Measurements from ENCODE around the gene MCAM. TPM values are rescaled to one million over a fixed set of nuclear protein-coding genes. Genes with fewer than 3 reads are reported as not detected.

Gene MCAM
- total and polyA plus RNA-seq, 2 experiments from 2014 or later, result 8.6 to 40.4 TPM

- no peak for DNase-seq
- TF ChIP-seq EZH2 (IDR thresholded peaks at IDR 0.05; ENCODE audit: insufficient read depth, poor library complexity, severe bottlenecking), result no peak
- TF ChIP-seq EZH2phosphoT487 (IDR thresholded peaks at IDR 0.05; ENCODE audit: insufficient read depth, low read depth), result no peak
- Histone ChIP-seq H3K27me3 (replicated peaks; ENCODE audit: insufficient read depth) (peaks cover 8% of the 10 kb centered on the region; the same call in 1 of the 2 replicates), H3K36me3 (ENCODE audit: low read depth) (no peaks in the 10 kb centered on the region), H3K4me1 (ENCODE audit: insufficient read depth) (no peaks in the 10 kb centered on the region), H4K20me1 (ENCODE audit: insufficient read depth) (no peaks in the 10 kb centered on the region), H3K79me2 (ENCODE audit: insufficient read depth) (no peaks in the 10 kb centered on the region), H3K9ac (no peak overlapping the region), H2AFZ (no peak overlapping the region), H3K4me3 (no peak overlapping the region), H3K9me2 (ENCODE audit: insufficient read depth) (no peaks in the 10 kb centered on the region), H3K4me2 (ENCODE audit: unreplicated experiment) (no peak overlapping the region), H3K9me3 (ENCODE audit: low read depth) (no peaks in the 10 kb centered on the region), H3F3A (ENCODE audit: insufficient read depth) (no peaks in the 10 kb centered on the region), H3K27ac (no peak overlapping the region)
- in situ Hi-C loops (cut with MboI), result loop anchor here (10.0 kb wide), 1 partner anchor 122 kb away; no protein-coding TSS in a partner anchor
- whole genome bisulfite sequencing, 2 experiments (ENCODE audit: low coverage in 1 of 2, low lambda C conversion rate in 2 of 2, missing lambda C conversion rate in 2 of 2), result 32 to 37% methylated on average over 4 of the region's 4 CpGs
Measured at GRCh38 chr11:119352857-119353260, 35.9 kb upstream of the MCAM start.

- Histone ChIP-seq H3F3A (ENCODE audit: insufficient read depth) (peaks cover 9% of the 10 kb centered on the region; the same call in 1 of the 2 replicates), H3K79me2 (ENCODE audit: insufficient read depth) (no peaks in the 10 kb centered on the region), H3K9ac (no peak overlapping the region), H3K4me2 (ENCODE audit: unreplicated experiment) (no peak overlapping the region), H3K27me3 (replicated peaks; ENCODE audit: insufficient read depth) (peaks cover 8% of the 10 kb centered on the region; the same call in 1 of the 2 replicates), H2AFZ (no peak overlapping the region), H3K9me2 (ENCODE audit: insufficient read depth) (no peaks in the 10 kb centered on the region), H3K27ac (no peak overlapping the region), H4K20me1 (ENCODE audit: insufficient read depth) (no peaks in the 10 kb centered on the region), H3K36me3 (ENCODE audit: low read depth) (no peaks in the 10 kb centered on the region), H3K4me3 (no peak overlapping the region), H3K4me1 (ENCODE audit: insufficient read depth) (peaks cover 12% of the 10 kb centered on the region), H3K9me3 (ENCODE audit: low read depth) (no peaks in the 10 kb centered on the region)
- WGBS, 2 experiments (ENCODE audit: low coverage in 1 of 2, low lambda C conversion rate in 2 of 2, missing lambda C conversion rate in 2 of 2), result 48 to 100% methylated on average over 1 to 2 of the region's 2 CpGs
- in situ Hi-C loops (cut with MboI), result loop anchor here (10.0 kb wide), 1 partner anchor 124 kb away; no protein-coding TSS in a partner anchor
- no peak for TF ChIP-seq EZH2phosphoT487 (IDR thresholded peaks at IDR 0.05; ENCODE audit: insufficient read depth, low read depth)
- TF ChIP-seq EZH2 (IDR thresholded peaks at IDR 0.05; ENCODE audit: insufficient read depth, poor library complexity, severe bottlenecking), result no peak
- DNase-seq, result no peak
Measured at GRCh38 chr11:119351232-119351631, 34.3 kb upstream of the MCAM start.

GRCh38 chr11:119350302-119350701 is 33.4 kb upstream of the MCAM start:
- Histone ChIP-seq H3K27me3 (replicated peaks; ENCODE audit: insufficient read depth) (peaks cover 8% of the 10 kb centered on the region; the same call in 1 of the 2 replicates), H3K4me3 (no peak overlapping the region), H3K4me2 (ENCODE audit: unreplicated experiment) (no peak overlapping the region), H3K4me1 (ENCODE audit: insufficient read depth) (peaks cover 12% of the 10 kb centered on the region), H3K79me2 (ENCODE audit: insufficient read depth) (no peaks in the 10 kb centered on the region), H3K9ac (no peak overlapping the region), H3K9me3 (ENCODE audit: low read depth) (no peaks in the 10 kb centered on the region), H3F3A (ENCODE audit: insufficient read depth) (peaks cover 9% of the 10 kb centered on the region; the same call in 1 of the 2 replicates), H2AFZ (no peak overlapping the region), H4K20me1 (ENCODE audit: insufficient read depth) (no peaks in the 10 kb centered on the region), H3K36me3 (ENCODE audit: low read depth) (no peaks in the 10 kb centered on the region), H3K9me2 (ENCODE audit: insufficient read depth) (no peaks in the 10 kb centered on the region), H3K27ac (no peak overlapping the region)
- no peak for DNase-seq
- 89 to 92% methylated on average over 5 to 6 of the region's 6 CpGs for WGBS, 2 experiments (ENCODE audit: low coverage in 1 of 2, low lambda C conversion rate in 2 of 2, missing lambda C conversion rate in 2 of 2)
- in situ Hi-C loops (cut with MboI), result loop anchor here (10.0 kb wide), 1 partner anchor 124 kb away; no protein-coding TSS in a partner anchor
- TF ChIP-seq EZH2phosphoT487 (IDR thresholded peaks at IDR 0.05; ENCODE audit: insufficient read depth, low read depth) (no peak), EZH2 (IDR thresholded peaks at IDR 0.05; ENCODE audit: insufficient read depth, poor library complexity, severe bottlenecking) (no peak)

GRCh38 chr11:119347940-119348605 is 31.1 kb upstream of the MCAM start:
- H3K9me2 ChIP-seq (ENCODE audit: insufficient read depth), result no peaks in the 10 kb centered on the region
- H3K27ac ChIP-seq, result no peak overlapping the region
- no peaks in the 10 kb centered on the region for H3K9me3 ChIP-seq (ENCODE audit: low read depth)
- no peak for TF ChIP-seq EZH2 (IDR thresholded peaks at IDR 0.05; ENCODE audit: insufficient read depth, poor library complexity, severe bottlenecking)
- no peak for TF ChIP-seq EZH2phosphoT487 (IDR thresholded peaks at IDR 0.05; ENCODE audit: insufficient read depth, low read depth)
- H3K9ac ChIP-seq, result no peak overlapping the region
- 0 out of 2 replicates have a peak overlapping the region, but pooled peaks have one; percentile 12 for H2AFZ ChIP-seq
- 12 to 13% methylated on average over 16 of the region's 16 CpGs for WGBS, 2 experiments (ENCODE audit: low coverage in 1 of 2, low lambda C conversion rate in 2 of 2, missing lambda C conversion rate in 2 of 2)
- H3K27me3 ChIP-seq (replicated peaks; ENCODE audit: insufficient read depth), result peaks cover 8% of the 10 kb centered on the region; the same call in 1 of the 2 replicates
- in situ Hi-C loops (cut with MboI), result no loop called here
- no peaks in the 10 kb centered on the region for H3K36me3 ChIP-seq (ENCODE audit: low read depth)
- no peaks in the 10 kb centered on the region for H3K79me2 ChIP-seq (ENCODE audit: insufficient read depth)
- DNase-seq, result peak; percentile 36
- H3F3A ChIP-seq (ENCODE audit: insufficient read depth), result peaks cover 9% of the 10 kb centered on the region; the same call in 1 of the 2 replicates
- H4K20me1 ChIP-seq (ENCODE audit: insufficient read depth), result no peaks in the 10 kb centered on the region
- no peak overlapping the region for H3K4me2 ChIP-seq (ENCODE audit: unreplicated experiment)
- peaks cover 12% of the 10 kb centered on the region for H3K4me1 ChIP-seq (ENCODE audit: insufficient read depth)
- H3K4me3 ChIP-seq, result no peak overlapping the region
